Posterior vena cava (tissue), 2 donors: ENCODE measurements around the gene GRB14. TPM values are rescaled to one million over a fixed set of nuclear protein-coding genes. Genes with fewer than 3 reads are reported as not detected.
"Not testable (repeated sequence)": the region's sequence is repeated elsewhere in the genome, so short reads cannot be mapped to it uniquely, and the experiment has no call there.

ENCODE experiments used
- DNase-seq: peaks from one replicate; pipeline ENCODE4 v3.0.0-alpha.2; 2020; ENCODE audit warnings: low spot score
- intact Hi-C, 2 donors: fragments of 100-400 bp; cut with DNase I; formaldehyde crosslinking; loops; one replicate each; pipeline versions ENCODE4 v1.14.1 to v1.14.2; 2022 to 2023
- long read RNA-seq, 2 donors: library from polyadenylated mRNA; unstranded; transcript quantifications; one replicate each; pipeline ENCODE4 v2.0.0, GENCODE V29; 2020 to 2021
- total RNA-seq, 2 donors: library from RNA; stranded (reverse); fragmentation: NEBNext Ultra II Directional; extraction: Animal tissue kit (Norgen Biotek cat#: 25700); gene quantifications; one replicate each; pipeline ENCODE4 v1.2.1, GENCODE V29; 2021
- donor health status: DM: yes; HTN: yes; CAD: no.
- donor health status: DM: yes; HTN: yes; CAD: no.

The GRB14 gene
- 1 to 10 TPM; 6.2 to 8.0 TPM for total RNA-seq
- long read RNA-seq, donor 1, partial matches to known transcripts: 1 of 5 reads
- long read RNA-seq, donor 1, other reads (novel, unspliced or antisense): 1 of 5 reads
- long read RNA-seq, donor 2, transcript GRB14-201 (14 exons, 2,382 nt): major isoform, 8 of 15 reads
- long read RNA-seq, donor 2, partial matches to known transcripts: 0 of 15 reads
- long read RNA-seq, donor 2, other reads (novel, unspliced or antisense): 7 of 15 reads

DNA sequence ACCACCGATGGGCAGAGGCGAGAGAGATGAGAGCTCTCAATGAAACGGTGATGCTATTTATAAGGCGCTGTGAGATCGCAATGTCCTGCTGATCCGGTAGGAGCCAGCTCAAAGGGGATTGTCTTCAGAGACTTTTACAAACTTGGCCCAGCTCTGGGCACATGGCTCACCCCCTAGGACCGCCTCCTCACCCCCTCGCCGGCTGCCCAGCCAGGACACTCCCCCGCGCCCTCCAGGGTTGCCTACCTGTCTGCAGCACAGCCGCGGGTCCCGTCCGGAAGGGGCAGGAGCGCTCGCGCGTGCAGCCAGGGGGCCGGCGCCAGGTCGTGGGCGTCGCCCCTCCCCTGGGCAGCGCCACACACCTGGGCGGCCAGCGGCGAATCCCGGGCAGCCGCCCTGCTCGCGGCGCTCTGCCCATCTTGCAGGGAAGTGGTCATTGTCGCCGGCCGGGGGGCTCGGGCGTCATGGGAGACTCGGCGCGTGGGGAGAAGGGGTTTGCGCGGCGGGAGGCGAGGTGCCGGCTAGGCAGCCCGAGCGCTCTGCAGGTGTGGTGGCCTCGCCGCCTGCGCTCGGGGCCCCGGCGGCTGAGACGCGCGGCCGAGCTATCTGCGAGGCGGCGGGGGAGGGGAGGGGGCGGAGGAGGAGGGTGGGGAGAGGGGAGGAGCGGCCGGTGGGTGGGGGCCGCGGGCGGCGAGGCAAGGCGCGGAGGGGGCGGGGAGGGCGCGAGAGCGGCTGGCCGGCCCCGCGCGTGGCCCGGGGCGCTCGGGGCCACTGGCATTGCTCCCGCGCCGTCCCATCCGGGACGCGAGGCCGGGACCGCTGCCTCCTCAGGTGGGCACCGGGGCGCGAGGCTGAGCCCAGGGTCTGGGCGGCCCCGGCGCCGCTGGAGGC, at the start of gene GRB14:
GRB14 (minus strand) TSS at position 610 of the 891 bp plus-strand sequence; CDS start at position 437, 173 bp downstream.
- intact Hi-C loops: no loop called here
- DNase-seq: no peak

DNA sequence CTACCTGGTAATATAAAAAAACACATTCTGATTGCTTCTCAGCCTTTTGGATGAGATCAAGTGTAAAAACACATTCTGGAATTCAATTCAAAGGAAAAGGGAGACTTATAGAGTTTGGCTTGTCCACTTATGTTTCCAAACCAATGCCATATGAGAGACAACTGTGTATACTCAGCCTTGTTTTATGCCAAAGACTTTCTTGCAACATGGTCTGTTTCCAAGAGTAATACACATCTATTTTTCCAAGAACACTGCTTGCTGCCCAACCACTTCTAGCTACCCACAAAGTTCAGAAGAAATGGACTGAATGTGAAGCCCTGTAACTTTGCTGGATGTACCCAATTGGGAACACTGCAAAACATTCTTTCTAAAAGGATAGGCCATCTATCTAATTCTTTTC, 48.0 kb upstream of the GRB14 start:
- DNase-seq: no peak
- intact Hi-C loops: no loop called here

DNA sequence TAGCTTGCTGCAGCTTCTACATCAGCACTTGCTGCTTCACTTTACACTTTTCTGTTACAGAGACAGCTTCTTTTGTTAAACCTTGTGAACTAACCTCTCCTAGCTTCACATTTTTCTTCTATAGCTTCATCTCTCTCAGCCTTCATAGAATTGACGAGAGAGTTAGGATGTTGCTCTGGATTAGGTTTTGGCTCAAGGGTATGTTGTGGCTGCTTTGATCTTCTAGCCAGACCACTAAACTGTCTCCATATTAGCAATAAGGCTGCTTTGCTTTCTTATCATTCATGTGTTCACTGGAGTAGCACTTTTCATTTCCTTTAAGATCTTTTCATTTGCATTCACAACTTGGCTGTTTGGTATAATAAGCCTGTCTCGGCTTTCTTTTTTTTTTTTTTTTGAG, 46.3 kb upstream of the GRB14 start:
- intact Hi-C loops: no loop called here
- no peak for DNase-seq

DNA sequence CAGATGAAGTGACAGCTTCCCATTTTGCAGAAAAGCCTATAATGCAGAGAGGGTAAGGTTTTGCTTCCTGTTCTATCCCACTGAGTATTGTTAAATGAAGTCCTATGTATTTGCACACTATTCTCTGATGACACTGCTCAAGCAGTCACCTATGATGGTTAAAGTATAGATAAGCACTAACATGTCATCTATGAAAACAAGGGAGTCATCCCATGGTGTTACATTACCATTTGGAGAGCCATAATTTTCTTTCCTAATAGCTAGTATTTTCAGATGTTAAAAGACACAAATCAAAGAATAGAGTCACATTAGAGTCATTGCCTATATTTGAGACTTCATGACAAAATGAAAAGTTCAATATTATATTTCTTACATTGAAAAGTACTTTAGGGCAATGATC, 42.8 kb upstream of the GRB14 start:
- intact Hi-C loops: no loop called here
- no peak for DNase-seq

DNA sequence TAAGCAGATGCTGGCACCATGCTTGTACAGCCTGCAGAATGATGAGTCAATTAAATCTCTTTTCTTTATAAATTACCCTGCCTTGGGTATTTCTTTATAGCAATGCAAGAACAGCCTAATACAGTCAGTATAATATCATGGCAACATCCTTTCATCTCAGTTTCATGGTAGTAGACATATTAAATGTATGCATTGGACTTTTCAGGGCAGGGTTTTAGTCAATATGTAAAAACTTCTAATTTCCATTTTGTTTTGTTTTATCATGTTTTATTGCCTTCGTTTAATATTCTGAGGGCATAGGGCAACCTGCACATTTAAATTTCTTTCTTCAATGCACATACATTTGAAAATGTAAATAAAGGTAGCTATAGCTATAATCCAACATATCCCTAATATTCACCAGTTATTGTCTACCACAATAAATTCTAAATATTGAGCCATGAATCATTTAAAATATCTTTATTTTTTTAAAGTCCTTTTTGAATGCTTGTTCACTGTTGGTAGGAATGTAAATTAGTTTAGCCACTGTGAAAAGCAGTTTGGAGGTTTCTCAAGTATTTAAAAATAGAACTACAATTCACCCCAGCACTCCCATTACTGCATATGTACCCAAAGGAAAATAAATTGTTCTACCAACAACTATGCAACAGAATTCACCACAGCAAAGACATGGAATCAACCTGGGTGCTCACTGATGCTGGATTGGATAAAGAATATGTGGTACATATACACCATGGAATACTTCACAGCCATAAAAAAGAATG, 41.8 kb upstream of the GRB14 start:
- intact Hi-C loops: no loop called here
- DNase-seq: no peak

DNA sequence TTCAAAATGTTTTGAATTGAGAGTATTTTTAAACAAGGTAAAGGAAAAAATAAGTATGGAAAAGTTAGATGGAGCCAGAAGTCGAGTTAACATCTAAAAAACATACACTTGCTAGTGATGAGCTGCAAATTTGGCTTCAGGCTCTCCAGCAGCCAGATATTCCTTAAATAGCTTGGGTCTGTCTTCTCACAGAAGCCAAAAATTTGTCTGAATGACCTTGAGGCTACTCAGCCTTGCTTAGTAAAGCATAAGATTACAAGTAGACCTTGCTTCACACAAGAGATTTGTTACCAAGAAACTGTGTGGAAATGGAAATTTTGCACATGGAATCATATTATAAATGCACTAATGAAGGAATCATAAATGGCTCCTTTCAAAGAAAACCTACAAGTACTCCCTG, 40.8 kb upstream of the GRB14 start:
- no peak for DNase-seq
- intact Hi-C loops: no loop called here

DNA sequence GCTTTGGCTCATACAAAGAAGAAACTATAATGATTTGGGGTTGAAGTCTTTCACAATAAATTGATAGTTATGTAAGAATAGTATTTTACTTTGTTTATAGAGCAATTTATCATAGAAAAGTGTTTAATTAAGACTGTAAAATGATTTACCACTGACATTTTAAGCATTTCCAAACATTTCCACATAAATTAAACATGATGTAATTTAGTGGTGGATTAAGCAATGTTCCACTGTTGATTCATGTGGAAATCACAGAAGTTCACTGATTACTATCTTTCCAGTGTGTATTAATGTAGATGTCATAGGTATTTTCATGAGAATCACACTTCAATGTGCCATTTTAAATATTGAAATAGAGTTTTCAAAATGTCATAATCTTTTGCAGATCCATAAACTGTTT, 40.1 kb upstream of the GRB14 start:
- intact Hi-C loops: no loop called here
- DNase-seq: no peak

DNA sequence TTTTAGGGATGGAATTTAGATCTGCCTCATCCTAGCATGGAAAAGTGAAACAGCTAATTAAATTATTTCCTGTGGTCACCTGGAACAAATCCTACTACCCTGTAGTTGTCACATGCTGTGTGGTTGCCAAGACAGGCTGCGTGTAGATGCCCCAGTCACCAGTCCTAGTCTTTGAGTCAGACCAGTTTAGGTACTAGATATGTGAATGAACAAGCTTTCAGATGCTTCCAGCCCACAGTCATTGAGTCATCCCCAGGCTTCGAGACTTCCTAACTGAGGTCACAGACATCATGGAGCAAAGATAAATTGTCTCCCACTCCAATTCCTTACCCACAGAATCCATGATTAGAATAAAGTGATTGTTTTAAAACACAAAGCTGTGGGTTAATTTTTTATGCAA, 35.8 kb upstream of the GRB14 start:
- DNase-seq: no peak
- intact Hi-C loops: no loop called here

DNA sequence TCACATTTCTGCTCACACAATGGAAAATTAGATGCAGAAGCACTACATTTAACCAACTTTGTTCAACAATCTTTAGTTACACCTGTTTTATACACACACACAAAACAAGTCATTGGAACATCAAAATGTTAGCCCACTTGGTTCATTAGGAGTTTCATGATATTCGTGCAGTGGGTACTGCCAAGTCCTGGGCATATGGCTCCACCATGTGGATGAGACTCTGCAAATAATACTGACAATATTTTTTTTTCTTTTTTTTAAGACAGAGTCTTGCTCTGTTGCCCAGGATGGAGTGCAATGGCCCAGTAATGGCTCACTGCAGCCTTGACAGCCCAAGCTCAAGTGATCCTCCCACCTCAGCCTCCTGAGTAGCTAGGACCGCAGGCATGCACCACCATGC, 34.5 kb upstream of the GRB14 start:
- no peak for DNase-seq
- intact Hi-C loops: no loop called here

DNA sequence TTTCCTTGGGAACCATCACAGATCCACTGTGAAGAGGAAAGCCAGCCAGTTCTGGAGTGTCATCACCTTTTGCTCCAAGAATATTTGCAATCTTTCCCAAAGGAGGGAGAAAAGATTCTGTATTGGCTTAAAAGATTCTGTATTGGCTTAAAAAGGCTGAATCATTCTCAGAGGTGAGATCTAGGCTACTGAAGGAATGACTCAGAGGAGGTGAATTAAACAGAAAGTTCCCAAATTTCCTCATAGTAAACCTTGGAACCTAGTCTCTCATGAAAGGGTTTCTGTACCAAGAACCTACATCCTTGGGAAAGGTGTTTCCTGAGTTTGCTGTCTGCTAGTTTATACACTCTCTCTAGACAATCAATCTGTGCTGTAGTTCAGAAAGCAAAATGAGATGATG, 34.1 kb upstream of the GRB14 start:
- DNase-seq: no peak
- intact Hi-C loops: no loop called here

DNA sequence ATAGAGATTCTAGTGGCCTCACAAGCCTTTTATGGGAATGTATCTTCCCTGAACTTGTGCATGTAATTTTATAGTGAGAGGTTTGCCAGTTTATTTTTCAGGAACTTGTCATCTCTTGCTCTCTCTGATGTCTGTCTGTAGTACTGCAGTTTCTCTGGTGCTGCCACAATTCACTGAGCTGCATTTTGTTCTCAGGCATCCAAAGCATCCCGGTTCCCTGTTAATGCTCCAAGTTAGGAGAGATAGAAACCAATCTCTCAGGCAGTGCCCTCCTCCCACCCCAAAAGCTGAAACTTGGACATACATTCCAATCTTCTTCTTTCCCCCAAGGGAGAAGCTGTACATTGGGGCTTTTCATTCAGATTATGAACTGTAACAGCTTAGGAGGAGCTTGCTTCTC, 30.1 kb upstream of the GRB14 start:
- DNase-seq: no peak
- intact Hi-C loops: no loop called here

DNA sequence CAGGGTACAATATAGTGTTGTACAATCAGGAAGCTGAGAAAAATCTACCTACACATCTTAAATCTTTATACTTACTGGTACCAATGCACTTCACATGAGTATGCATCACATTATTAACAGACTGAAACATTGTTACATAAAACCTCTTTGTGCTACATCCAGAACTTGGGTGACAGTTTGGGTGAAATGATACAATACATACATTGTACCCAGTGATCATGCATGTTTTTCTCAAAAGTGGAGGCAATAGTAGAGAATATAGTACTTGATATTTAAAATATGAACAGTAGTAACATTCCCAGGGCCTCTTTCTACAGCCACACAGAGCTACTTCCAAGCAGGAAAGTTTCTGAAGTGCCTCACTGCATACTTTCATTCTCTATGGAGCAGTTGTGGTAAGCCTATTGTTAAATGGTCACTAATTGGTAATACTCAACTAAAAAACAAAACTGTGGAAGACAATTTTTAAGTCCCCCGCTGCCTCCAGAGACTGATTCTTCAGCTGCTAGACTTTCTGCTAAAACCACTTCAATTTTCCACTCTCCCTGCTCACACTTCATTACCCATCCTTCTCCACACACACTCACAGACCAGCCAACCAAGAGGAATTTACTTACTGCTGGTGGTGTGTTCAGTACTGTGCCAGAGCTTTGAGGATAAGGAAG, 22.9 kb upstream of the GRB14 start:
- DNase-seq: no peak
- intact Hi-C loops: no loop called here

DNA sequence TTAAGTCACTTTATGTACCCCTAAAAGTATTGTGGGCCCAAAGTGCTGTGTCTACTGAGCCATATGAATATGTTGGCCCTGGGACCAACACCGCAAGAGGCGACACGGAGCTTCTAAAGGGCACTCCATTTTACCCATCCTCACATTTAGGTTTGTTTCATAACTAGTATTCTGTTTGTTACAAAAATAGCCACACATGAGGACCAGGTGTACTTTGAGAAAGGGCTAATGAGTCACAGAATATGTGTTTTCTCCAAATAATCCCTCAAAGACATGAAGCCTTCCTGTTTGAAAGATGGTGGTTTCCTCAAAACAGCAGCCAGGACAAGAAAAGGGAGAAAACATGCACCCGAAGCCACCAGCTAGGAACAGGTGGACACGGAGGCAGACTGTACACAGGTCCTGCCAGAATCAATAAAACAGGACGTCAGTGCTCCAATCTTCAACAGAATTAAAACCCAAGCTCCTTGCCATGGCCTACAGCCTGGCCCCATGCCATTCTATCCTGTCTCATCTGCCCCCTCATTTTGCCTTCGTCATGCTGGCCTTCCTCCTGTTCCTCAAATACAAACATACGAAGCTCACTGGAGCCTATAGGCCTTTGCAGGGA, 21.8 kb upstream of the GRB14 start:
- intact Hi-C loops: no loop called here

DNA sequence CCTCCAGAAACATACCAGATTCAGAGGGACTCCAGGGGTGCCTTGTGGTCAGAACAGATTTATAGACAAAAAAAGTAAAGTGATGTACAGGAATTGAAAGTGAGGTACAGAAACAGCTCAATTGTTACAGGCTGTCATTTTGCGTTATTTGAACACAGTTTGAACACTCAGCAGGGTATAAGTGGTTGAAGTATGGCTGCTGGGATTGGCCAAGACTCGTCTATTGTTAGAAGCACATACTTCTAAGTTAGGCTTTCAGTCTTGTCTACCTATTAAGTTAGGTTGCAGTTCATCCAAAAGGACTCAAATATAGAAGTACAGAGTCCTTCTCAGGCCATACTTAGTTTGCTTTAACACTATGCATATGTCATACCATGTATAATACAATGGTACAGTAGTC, 21.0 kb upstream of the GRB14 start:
- no peak for DNase-seq
- intact Hi-C loops: no loop called here

More for the DNA sequence above, 21.8 kb upstream of the GRB14 start:
- DNase-seq: no peak

DNA sequence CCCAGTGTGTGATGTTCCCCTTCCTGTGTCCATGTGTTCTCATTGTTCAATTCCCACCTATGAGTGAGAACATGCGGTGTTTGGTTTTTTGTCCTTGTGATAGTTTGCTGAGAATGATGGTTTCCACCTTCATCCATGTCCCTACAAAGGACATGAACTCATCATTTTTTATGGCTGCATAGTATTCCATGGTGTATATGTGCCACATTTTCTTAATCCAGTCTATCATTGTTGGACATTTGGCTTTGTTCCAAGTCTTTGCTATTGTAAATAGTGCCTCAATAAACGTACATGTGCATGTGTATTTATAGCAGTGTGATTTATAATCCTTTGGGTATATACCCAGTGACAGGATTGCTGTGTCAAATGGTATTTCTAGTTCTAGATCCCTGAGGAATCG, 7.0 kb upstream of the GRB14 start:
- intact Hi-C loops, DNase-seq: not testable (repeated sequence)

DNA sequence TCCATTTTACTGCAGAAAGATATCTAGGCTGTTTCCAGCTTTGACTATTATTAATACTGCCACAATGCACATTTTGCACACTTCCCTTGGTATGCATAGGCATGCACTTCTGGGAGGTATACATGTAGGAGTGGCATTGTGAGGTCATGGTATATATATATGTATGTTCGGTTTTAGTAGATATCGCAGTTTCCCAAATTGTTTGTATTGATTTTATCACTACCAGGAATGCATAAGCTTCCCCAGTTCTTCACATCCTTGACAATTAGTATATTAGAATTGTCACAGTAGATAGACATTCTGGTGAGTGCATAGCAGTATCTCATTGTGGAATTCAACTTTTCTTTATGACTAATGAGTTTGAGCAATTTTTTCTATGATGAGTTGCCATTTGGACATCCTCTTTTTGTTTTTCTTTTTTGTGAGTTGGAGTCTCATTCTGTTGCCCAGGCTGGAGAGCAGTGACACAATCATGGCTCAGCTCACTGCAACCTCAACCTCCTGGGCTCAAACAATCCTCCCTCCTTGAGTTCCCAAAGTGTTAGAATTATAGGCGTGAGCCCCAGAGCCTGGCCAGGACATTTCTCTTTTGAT, 4.2 kb upstream of the GRB14 start:
- no peak for DNase-seq
- intact Hi-C loops: no loop called here

DNA sequence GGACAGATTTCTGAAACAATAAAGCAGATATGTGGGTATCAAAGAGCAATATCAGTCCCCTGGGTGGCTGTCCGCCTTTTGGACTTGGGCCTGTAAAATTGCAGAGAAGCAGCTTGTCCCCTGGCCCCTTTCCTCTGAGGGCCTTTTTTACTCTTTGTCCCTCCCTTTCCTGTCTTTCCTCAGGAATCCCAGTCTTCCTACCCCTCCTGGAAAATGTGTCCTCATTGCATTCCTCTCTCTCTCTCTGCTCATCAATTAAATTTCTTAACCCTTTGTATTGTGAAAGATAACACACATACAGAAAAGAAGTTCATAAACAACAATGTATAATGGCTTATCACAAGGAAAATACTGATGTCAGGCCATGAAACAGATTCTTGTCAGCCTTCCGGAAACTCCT, 3.0 kb upstream of the GRB14 start:
- intact Hi-C loops: no loop called here
- no peak for DNase-seq

DNA sequence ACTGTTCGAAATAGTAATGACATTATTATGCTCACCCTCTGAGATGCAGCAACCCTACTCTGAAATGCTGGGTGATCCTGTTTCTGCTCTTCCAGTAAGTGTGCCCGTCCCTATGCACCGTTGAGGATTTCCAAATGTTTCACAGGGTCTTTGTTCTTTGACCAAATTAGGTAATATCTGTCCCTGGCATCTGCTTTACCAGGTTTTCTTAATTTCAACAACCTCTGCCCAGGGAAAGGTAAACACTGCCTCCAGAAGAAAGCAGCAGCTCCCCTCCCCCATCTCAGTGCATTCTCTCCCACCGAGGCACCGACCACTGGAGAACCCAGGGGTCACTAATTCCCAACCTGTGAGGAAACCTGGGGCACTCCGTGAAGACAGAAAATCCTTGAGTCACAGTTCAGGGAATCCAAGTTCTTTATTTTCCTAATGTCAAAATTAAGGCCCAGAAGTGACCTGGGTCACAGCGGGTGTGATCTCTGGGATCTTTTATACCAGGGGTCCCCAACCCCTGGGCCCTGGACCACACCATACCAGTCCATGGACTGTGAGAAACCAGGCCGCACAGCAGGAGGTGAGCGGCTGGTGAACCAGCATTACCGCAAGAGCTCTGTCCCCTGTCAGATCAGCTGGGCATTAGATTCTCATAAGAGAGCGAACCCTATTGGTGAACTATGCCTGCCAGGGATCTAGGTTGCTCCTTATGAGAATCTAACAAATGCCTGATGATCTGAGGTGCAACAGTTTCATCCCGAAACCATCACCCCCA, 1.2 kb upstream of the GRB14 start:
- DNase-seq: no peak
- intact Hi-C loops: no loop called here
